Measurements from ENCODE around the gene XPNPEP1.

The XPNPEP1 gene

GRCh38 chr10:109861081-109861480, 62.2 kb downstream of the XPNPEP1 start:
- no peak for DNase-seq

GRCh38 chr10:109859221-109859620, 64.1 kb downstream of the XPNPEP1 start:
- no peak for DNase-seq

GRCh38 chr10:109855746-109856145, 67.6 kb downstream of the XPNPEP1 start:
- DNase-seq: no peak

GRCh38 chr10:109853921-109854320, 69.4 kb downstream of the XPNPEP1 start:
- no peak for DNase-seq

- DNase-seq: peak; percentile 93
These were observed 70.8 kb downstream of the XPNPEP1 start for GRCh38 chr10:109852475-109853037.

GRCh38 chr10:109851616-109852474, 71.5 kb downstream of the XPNPEP1 start:
- no peak for DNase-seq

GRCh38 chr10:109846832-109847231, 76.5 kb downstream of the XPNPEP1 start:
- DNase-seq: no peak

GRCh38 chr10:109845308-109845707, 78.0 kb downstream of the XPNPEP1 start:
- no peak for DNase-seq

- no peak for DNase-seq
These were observed 84.6 kb downstream of the XPNPEP1 start for GRCh38 chr10:109838592-109839244.

- no peak for DNase-seq
These were observed 85.9 kb downstream of the XPNPEP1 start for GRCh38 chr10:109837384-109837783.

- DNase-seq: no peak
These were observed 88.1 kb downstream of the XPNPEP1 start for GRCh38 chr10:109835257-109835656.

- no peak for DNase-seq
These were observed 91.5 kb downstream of the XPNPEP1 start for GRCh38 chr10:109831846-109832245.

GRCh38 chr10:109824206-109824605, 99.1 kb downstream of the XPNPEP1 start:
- no peak for DNase-seq

- DNase-seq: no peak
These were observed 100.1 kb downstream of the XPNPEP1 start for GRCh38 chr10:109823196-109823595.

- no peak for DNase-seq
These were observed 101.6 kb downstream of the XPNPEP1 start for GRCh38 chr10:109821672-109822071.

GRCh38 chr10:109820620-109821405, 102.5 kb downstream of the XPNPEP1 start:
- no peak for DNase-seq

- DNase-seq: no peak
These were observed 103.5 kb downstream of the XPNPEP1 start for GRCh38 chr10:109819807-109820206.
